T-helper 17 cell (primary cell): ENCODE results near the gene CSNK1G1. TPM values are rescaled to one million over a fixed set of nuclear protein-coding genes. Genes with fewer than 3 reads are reported as not detected.
"Not testable (repeated sequence)": the region's sequence is repeated elsewhere in the genome, so short reads cannot be mapped to it uniquely, and the experiment has no call there.

Experiments used
- ATAC-seq: fragments of 150-1000 bp; cut with Tn5 transposase; 2 replicates; pipeline ENCODE4 v1.10.0; 2021; ENCODE audit warnings: mild to moderate bottlenecking, moderate library complexity
- DNase-seq, 3 donors: peaks; one replicate each; pipeline versions ENCODE4 v3.0.0 to v3.0.0-alpha.2; 2020 to 2021
- H3K9me3 ChIP-seq: one replicate; pipeline ENCODE4 v1.7.0; 2013; ENCODE audit warnings: low read length, mild to moderate bottlenecking; ENCODE audit not compliant: control insufficient read depth, poor library complexity, severe bottlenecking
- H3K27ac Mint-ChIP-seq: one replicate; pipeline ENCODE4 v1.8.0; 2022; ENCODE audit warnings: mild to moderate bottlenecking, moderate library complexity, mixed read lengths
- H3K27me3 Mint-ChIP-seq: one replicate; pipeline ENCODE4 v1.8.0; 2022; ENCODE audit warnings: mixed read lengths
- H3K36me3 Mint-ChIP-seq: one replicate; pipeline ENCODE4 v1.8.0; 2022; ENCODE audit warnings: low read depth, mixed read lengths
- H3K4me1 Mint-ChIP-seq: one replicate; pipeline ENCODE4 v1.8.0; 2022; ENCODE audit warnings: mild to moderate bottlenecking, mixed read lengths
- H3K4me3 Mint-ChIP-seq: one replicate; pipeline ENCODE4 v1.8.0; 2022; ENCODE audit warnings: mild to moderate bottlenecking, moderate library complexity, mixed read lengths
- total RNA-seq, 4 donors: library from RNA in 2 of 4; stranded (reverse) in 2 of 4; gene quantifications; one replicate each; pipeline ENCODE4 v1.2.3 and lab custom pipeline; 2022 to 2026

The CSNK1G1 gene
- total RNA-seq, 2 donors from 2014 or later: 23.2 to 25.5 TPM

- Mint-ChIP-seq H3K36me3 (no peaks in the 10 kb centered on the region), H3K27me3 (no peaks in the 10 kb centered on the region), H3K4me3 (peak overlapping the region; percentile 36), H3K4me1 (peaks cover 4% of the 10 kb centered on the region), H3K27ac (no peak overlapping the region)
- DNase-seq (no peak), ATAC-seq (no peak)
- no peaks in the 10 kb centered on the region for H3K9me3 ChIP-seq
These were observed 17.4 kb upstream of the CSNK1G1 start for GRCh38 chr15:64373360-64373759.

GRCh38 chr15:64371383-64371782 lies 15.4 kb upstream of the CSNK1G1 start:
- not testable (repeated sequence) for H3K27ac Mint-ChIP-seq, H3K36me3 Mint-ChIP-seq

DNA sequence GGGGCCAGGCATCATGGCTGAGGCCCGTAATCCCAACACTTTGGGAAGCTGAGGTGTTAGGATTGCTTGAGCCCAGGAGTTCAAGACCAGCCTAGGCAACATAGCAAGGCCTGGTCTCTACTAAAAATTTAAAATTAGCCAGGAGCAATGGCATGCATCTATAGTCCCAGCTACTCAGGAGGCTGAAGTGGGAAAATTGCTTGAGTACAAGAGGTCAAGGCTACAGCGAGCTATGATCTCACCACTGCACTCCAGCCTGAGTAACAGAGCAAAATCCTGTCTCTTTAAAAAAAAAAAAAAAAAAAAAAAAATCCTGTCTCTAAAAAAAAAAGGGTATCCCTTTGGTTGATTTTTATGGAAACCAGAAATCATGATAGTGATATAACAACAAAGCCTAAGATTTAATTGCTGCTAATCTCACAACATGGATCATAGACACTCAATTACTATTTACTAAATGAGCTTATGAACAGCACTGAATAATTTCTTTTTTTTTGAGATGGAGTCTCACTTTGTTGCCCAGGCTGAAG lies 13.2 kb upstream of the CSNK1G1 start:
- Mint-ChIP-seq H3K27ac (no peak overlapping the region), H3K4me3 (no peak overlapping the region), H3K4me1 (peaks cover 6% of the 10 kb centered on the region), H3K36me3 (no peaks in the 10 kb centered on the region), H3K27me3 (no peaks in the 10 kb centered on the region)
- no peak for ATAC-seq
- no peaks in the 10 kb centered on the region for H3K9me3 ChIP-seq
- no peak for DNase-seq

More at GRCh38 chr15:64371383-64371782, 15.4 kb upstream of the CSNK1G1 start:
- ATAC-seq, H3K27me3 Mint-ChIP-seq, H3K4me1 Mint-ChIP-seq, H3K4me3 Mint-ChIP-seq, H3K9me3 ChIP-seq, DNase-seq: not testable (repeated sequence)

- ATAC-seq: no peak
- H3K36me3 Mint-ChIP-seq: no peaks in the 10 kb centered on the region
- no peaks in the 10 kb centered on the region for H3K27me3 Mint-ChIP-seq
- H3K4me1 Mint-ChIP-seq: peaks cover 3% of the 10 kb centered on the region
- peak overlapping the region; percentile 51 for H3K27ac Mint-ChIP-seq
- DNase-seq: no peak
- H3K9me3 ChIP-seq: no peaks in the 10 kb centered on the region
- H3K4me3 Mint-ChIP-seq: no peak overlapping the region
These were observed 5.3 kb upstream of the CSNK1G1 start for GRCh38 chr15:64361259-64361658.

DNA sequence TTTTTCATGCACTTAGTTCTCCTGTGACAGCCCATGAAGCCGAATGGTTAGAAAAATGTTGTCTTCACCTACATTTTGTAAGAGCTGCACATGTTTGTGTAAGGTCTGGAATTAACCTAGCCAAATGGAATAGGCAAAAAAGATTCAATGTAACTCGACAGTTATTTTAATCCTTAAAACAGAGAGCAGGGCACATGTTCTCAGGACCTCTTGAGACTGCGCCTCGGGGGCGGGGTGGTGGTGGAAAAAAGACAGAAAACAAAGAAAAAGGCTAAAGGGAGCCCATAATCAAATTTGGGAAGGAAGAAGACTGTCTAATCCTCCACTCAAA lies 702 bp upstream of the CSNK1G1 start:
- Mint-ChIP-seq H3K4me3 (peak overlapping the region; percentile 95), H3K4me1 (peaks cover 15% of the 10 kb centered on the region), H3K27me3 (no peaks in the 10 kb centered on the region), H3K36me3 (no peaks in the 10 kb centered on the region), H3K27ac (peak overlapping the region; percentile 91)
- ATAC-seq (no peak), DNase-seq (no peak)
- H3K9me3 ChIP-seq: no peaks in the 10 kb centered on the region

DNA sequence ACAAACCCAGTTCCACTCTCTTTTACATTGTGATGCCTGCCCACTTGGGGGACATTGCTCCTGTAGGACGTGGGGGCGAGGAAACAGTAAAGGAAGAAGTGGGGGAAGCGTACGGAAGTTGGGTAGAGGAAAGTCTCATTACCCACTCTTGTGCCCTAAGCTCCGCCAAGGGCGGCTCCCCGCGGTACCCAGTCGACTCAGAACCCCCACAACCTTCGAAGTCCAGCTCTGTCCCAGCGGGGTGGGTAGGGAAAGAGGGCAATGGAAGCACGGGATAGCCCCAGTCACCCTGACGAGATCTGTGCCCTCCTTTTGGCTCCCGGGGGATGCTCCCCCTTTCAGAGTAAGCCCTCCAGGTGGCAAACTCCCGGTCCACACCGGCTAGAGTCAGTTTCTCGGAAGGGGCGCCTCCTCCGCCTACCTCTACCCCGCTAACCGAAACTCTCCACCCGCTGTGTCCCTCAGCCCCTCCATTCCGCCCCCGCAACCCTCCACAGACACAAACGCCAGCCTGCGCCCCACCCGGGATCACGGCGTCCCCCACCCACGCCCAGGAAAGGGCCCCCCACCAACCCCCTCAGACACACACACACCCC lies 527 bp downstream of the CSNK1G1 start:
- DNase-seq (no peak), ATAC-seq (peak; percentile 32)
- H3K4me3 Mint-ChIP-seq: peak overlapping the region; percentile 95

DNA sequence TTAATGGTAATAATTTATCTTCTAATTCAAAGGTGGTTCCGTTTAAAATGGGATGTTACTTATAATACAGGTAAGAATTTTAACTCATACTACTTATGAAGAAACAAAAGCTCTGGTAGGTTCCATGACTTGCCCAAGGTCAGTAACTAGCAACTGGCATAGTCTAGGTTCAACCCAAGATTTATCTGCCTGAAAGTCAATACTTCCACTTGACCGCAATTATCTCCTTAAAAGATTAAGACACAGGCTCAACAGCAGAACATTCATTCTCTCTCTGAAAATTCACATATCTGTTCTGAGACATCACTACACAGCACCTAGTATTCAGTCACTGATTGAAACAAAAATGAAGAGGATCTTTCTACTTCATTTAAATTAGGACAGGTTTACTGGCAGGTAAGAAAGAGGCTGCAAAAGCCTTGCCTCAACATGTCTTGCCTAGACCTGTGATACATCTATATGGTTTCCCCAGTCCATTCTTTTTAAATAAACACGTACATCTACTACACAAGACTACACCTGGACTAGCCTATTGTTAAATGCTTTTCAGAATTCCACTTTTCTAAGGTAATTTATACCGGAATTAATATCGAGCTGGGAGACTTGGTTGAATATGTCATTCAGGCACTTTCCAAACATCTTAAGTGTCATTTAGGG lies 1.2 kb downstream of the CSNK1G1 start:
- no peak for DNase-seq
- H3K9me3 ChIP-seq: no peaks in the 10 kb centered on the region
- H3K4me3 Mint-ChIP-seq: peak overlapping the region; percentile 95
- H3K36me3 Mint-ChIP-seq: no peaks in the 10 kb centered on the region
- no peak for ATAC-seq
- H3K4me1 Mint-ChIP-seq: peaks cover 15% of the 10 kb centered on the region
- H3K27me3 Mint-ChIP-seq: no peaks in the 10 kb centered on the region
- H3K27ac Mint-ChIP-seq: peak overlapping the region; percentile 91

More for the DNA sequence above, 527 bp downstream of the CSNK1G1 start:
- peak overlapping the region; percentile 91 for H3K27ac Mint-ChIP-seq
- no peaks in the 10 kb centered on the region for H3K36me3 Mint-ChIP-seq
- H3K9me3 ChIP-seq: no peaks in the 10 kb centered on the region
- peaks cover 15% of the 10 kb centered on the region for H3K4me1 Mint-ChIP-seq
- H3K27me3 Mint-ChIP-seq: no peaks in the 10 kb centered on the region

GRCh38 chr15:64351265-64351664 lies 4.7 kb downstream of the CSNK1G1 start:
- H3K4me1 Mint-ChIP-seq: peaks cover 12% of the 10 kb centered on the region
- DNase-seq: no peak
- no peak overlapping the region for H3K4me3 Mint-ChIP-seq
- H3K36me3 Mint-ChIP-seq: peaks cover 3% of the 10 kb centered on the region
- no peak overlapping the region for H3K27ac Mint-ChIP-seq
- H3K27me3 Mint-ChIP-seq: no peaks in the 10 kb centered on the region
- no peaks in the 10 kb centered on the region for H3K9me3 ChIP-seq
- ATAC-seq: no peak

GRCh38 chr15:64349375-64349774 lies 6.6 kb downstream of the CSNK1G1 start:
- Mint-ChIP-seq H3K36me3 (peaks cover 3% of the 10 kb centered on the region), H3K27me3 (no peaks in the 10 kb centered on the region), H3K27ac (no peak overlapping the region), H3K4me3 (no peak overlapping the region), H3K4me1 (peaks cover 2% of the 10 kb centered on the region)
- ATAC-seq: no peak
- DNase-seq: no peak
- H3K9me3 ChIP-seq: no peaks in the 10 kb centered on the region

DNA sequence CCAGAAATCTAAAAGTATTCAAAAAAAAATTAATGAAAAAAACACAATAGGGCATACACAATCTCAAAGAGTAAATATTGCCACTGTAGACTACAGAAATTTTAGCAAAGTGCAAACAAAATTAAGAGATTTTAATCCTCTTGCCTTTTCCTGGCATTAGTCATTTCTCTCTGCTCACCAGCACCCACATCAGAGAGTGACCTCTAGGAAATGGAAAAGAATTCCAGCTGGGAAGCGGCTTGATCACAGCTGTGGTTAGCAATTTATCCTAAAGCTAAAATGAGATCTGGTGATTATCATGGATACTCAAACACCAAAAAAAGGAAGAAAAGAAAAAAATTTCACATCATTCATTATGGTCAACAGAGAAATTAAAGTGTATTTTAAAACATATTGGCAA lies 7.5 kb downstream of the CSNK1G1 start:
- Mint-ChIP-seq H3K27ac (no peak overlapping the region), H3K4me1 (peaks cover 2% of the 10 kb centered on the region), H3K4me3 (peak overlapping the region; percentile 25), H3K27me3 (no peaks in the 10 kb centered on the region), H3K36me3 (peaks cover 3% of the 10 kb centered on the region)
- no peak for DNase-seq
- ATAC-seq: no peak
- H3K9me3 ChIP-seq: no peaks in the 10 kb centered on the region

- H3K27me3 Mint-ChIP-seq, H3K4me1 Mint-ChIP-seq, H3K4me3 Mint-ChIP-seq, H3K36me3 Mint-ChIP-seq, ATAC-seq, H3K9me3 ChIP-seq, DNase-seq: not testable (repeated sequence)
- H3K27ac Mint-ChIP-seq: peak overlapping the region; percentile 49
These were observed 9.7 kb downstream of the CSNK1G1 start for GRCh38 chr15:64346242-64346641.

DNA sequence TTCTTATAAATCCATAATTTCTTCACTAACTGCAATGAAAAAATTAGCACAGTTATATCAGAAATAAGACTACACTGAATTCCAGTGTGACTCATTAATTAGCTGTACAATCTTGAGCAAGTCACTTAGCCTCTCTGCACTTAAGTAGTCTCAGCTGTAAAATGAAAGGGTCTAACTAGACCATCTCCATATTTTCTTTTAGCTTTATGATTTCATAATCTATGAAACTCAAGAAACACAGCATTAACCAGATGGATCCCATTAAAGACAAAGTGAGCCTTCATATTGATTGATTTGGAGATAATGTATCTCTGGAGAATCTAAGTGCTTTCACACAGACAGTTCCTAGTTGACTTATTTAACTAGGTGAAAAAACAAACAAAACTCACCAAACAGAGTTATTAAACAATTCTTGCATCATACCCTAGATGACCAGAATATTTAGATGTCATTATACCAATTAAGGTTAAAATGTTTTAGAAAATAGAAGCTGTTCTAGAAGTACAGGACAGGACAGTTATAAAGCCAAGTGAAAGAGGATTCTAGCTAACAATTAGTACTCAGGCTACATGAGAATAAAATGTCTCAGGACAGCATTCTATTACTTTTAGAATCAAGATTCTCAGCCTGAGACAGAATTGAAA lies 11.2 kb downstream of the CSNK1G1 start:
- Mint-ChIP-seq H3K4me3 (no peak overlapping the region), H3K36me3 (peaks cover 3% of the 10 kb centered on the region), H3K27me3 (no peaks in the 10 kb centered on the region), H3K27ac (no peak overlapping the region), H3K4me1 (peaks cover 6% of the 10 kb centered on the region)
- no peak for ATAC-seq
- no peaks in the 10 kb centered on the region for H3K9me3 ChIP-seq
- no peak for DNase-seq

GRCh38 chr15:64343841-64344240 lies 12.1 kb downstream of the CSNK1G1 start:
- H3K4me3 Mint-ChIP-seq: no peak overlapping the region
- peaks cover 6% of the 10 kb centered on the region for H3K4me1 Mint-ChIP-seq
- ATAC-seq (no peak), DNase-seq (no peak)
- H3K36me3 Mint-ChIP-seq: peaks cover 3% of the 10 kb centered on the region
- H3K27me3 Mint-ChIP-seq: no peaks in the 10 kb centered on the region
- H3K9me3 ChIP-seq: no peaks in the 10 kb centered on the region
- H3K27ac Mint-ChIP-seq: peak overlapping the region; percentile 84
